ENCODE data around the gene ULK2. TPM values are rescaled to one million over a fixed set of nuclear protein-coding genes. Genes with fewer than 3 reads are reported as not detected.

Gene ULK2
- total RNA-seq, 1 donor from 2014 or later, result 38.6 TPM

DNA sequence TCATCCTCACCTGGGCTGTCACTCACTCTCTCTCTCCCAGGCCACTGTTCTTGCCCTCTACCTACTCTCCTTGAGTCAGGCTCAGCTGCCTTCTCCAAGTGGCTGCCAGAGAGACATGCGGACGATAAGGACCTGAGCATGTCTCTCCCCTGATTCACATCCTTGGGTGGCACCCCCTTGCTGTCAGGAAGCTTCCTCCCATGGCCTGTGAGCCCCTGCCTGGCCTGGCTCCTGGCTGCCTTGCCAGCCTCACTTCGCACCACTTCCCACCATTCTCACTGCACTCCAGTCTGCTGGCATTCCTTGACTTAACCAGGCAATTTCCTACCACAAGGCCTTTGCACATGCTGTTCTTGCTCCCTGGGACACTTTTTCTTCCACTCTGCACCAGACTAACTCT, 116.9 kb downstream of the ULK2 start:
- H3K9ac ChIP-seq (ENCODE audit: low read depth in 1 of 3, low read length in 3 of 3), result no peak overlapping the region
- H3K27ac ChIP-seq (ENCODE audit: low read depth, low read length), result no peak overlapping the region
- no peak overlapping the region for H3K4me3 ChIP-seq (ENCODE audit: low read length in 3 of 3)
- no peaks in the 10 kb centered on the region for H3K36me3 ChIP-seq (ENCODE audit: control insufficient read depth in 3 of 3, insufficient read depth in 3 of 3, low read length in 3 of 3)
- H3K4me1 ChIP-seq (ENCODE audit: control insufficient read depth in 3 of 3, insufficient read depth in 3 of 3, low read length in 3 of 3), result peaks cover 13 to 31% (median 21%) of the 10 kb centered on the region in 3 donors
- H3K9me3 ChIP-seq (ENCODE audit: control insufficient read depth in 3 of 3, low read length in 3 of 3), result no peaks in the 10 kb centered on the region
- no peaks in the 10 kb centered on the region for H3K27me3 ChIP-seq (ENCODE audit: control insufficient read depth in 3 of 3, insufficient read depth in 3 of 3, low read length in 3 of 3)

DNA sequence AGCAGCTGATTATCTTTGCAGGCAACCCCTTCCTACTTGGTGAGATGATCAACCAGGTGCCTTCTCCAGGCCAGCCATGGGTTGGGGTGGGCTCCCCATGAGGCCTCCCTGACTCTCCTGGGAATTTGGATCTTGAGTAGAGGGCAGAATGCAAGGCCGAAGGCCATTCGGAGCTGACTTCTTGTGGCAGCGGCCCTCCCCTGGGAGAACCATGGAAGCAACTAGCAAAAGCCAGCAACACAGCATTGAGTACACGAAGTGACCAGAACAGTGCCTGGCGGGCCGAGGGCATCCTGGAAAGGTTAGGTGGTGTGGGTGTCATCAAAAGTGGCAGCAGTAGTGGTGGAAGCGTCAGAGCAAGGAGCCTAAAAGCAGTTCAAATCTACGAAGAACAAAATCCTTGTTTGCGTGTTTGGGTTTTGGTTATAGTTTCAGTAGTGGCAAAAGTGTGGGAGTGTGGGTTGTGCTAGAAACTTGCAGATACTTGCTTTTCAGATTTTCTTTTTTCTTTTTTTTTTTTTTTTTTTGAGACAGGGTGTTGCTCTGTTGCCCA, 117.6 kb downstream of the ULK2 start:
- H3K27me3 ChIP-seq (ENCODE audit: control insufficient read depth in 3 of 3, insufficient read depth in 3 of 3, low read length in 3 of 3), result no peaks in the 10 kb centered on the region
- no peaks in the 10 kb centered on the region for H3K36me3 ChIP-seq (ENCODE audit: control insufficient read depth in 3 of 3, insufficient read depth in 3 of 3, low read length in 3 of 3)
- no peak overlapping the region for H3K9ac ChIP-seq (ENCODE audit: low read depth in 1 of 3, low read length in 3 of 3)
- H3K4me3 ChIP-seq (ENCODE audit: low read length in 3 of 3), result no peak overlapping the region
- H3K4me1 ChIP-seq (ENCODE audit: control insufficient read depth in 3 of 3, insufficient read depth in 3 of 3, low read length in 3 of 3), result peaks cover 15 to 36% (median 25%) of the 10 kb centered on the region in 3 donors
- H3K27ac ChIP-seq (ENCODE audit: low read depth, low read length), result no peak overlapping the region
- H3K9me3 ChIP-seq (ENCODE audit: control insufficient read depth in 3 of 3, low read length in 3 of 3), result no peaks in the 10 kb centered on the region

DNA sequence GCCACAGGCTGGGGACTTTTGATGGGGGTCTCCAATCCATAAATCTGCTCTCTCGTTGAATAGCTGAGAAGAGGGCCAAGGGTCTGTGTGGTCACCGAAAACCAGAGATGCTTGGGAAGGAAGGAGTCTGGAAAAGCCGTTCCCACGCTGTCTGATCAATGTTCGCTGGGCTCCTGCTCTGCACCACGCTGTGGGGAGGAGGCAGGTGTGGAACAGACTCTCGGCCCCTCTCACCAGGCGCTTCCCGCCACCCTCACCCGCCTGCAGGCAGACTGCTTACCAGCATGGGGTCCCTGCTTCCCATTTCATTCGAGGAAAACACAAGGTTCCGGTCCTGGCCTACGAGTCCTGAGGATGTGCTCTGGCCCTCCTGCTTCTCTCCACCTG, 118.9 kb downstream of the ULK2 start:
- Histone ChIP-seq H3K4me3 (ENCODE audit: low read length in 3 of 3) (no peak overlapping the region), H3K4me1 (ENCODE audit: control insufficient read depth in 3 of 3, insufficient read depth in 3 of 3, low read length in 3 of 3) (peaks cover 17 to 40% (median 29%) of the 10 kb centered on the region in 3 donors), H3K27me3 (ENCODE audit: control insufficient read depth in 3 of 3, insufficient read depth in 3 of 3, low read length in 3 of 3) (no peaks in the 10 kb centered on the region), H3K9ac (ENCODE audit: low read depth in 1 of 3, low read length in 3 of 3) (peak overlapping the region in 1 of 3 donors; percentile 45), H3K27ac (ENCODE audit: low read depth, low read length) (no peak overlapping the region), H3K9me3 (ENCODE audit: control insufficient read depth in 3 of 3, low read length in 3 of 3) (no peaks in the 10 kb centered on the region), H3K36me3 (ENCODE audit: control insufficient read depth in 3 of 3, insufficient read depth in 3 of 3, low read length in 3 of 3) (no peaks in the 10 kb centered on the region)

DNA sequence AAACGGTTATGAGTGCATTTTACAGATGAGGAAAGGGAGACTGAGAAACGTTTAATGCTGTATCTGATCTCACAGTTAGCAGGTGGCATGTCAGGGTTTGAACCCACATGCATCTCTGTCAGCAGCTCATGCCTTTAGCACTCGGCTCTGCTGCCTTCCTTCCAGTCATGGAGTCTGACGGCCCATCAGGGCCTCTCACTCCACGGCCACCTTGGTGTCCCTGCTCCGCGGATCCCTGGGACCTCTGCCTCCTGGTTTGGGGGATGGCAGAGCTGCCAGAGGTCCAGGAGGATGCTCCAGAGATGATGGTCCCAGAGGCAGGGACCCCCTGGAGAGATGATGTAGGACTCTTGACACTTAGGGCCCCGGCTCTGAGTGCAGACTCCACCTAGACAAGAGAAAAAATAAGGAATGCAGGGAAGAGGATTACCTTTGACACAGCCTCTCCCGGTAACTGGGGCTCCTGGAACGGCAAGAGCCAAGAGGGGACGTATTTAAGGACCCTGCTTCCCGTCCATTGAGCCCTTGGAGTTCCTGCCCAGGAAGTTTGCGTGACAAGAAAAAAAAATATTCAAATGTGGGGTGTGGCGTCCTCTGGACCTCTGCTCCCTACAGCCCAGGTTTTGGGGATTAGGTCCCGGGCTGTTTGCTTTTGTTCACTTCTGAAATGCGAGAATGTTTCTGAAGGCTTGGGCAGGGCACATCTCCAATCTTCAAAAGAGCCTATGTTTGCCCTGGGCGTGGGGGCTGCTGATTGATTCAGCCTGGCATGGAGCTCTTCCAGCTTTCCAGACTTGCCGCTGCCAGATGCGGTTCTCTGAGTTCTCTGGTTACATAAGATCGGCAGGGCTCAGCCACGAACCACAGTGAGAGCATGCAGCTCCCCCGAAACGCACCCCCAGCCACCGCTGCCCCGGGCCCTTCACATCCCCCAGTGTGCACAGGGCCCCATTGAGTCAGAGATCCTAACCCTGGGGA, 119.6 kb downstream of the ULK2 start, which contains the start of gene ALDH3A1:
ALDH3A1 (minus strand) TSS at position 470 of the 978 bp plus-strand sequence. CDS start 3,169 bp downstream, outside the sequence.
- Histone ChIP-seq H3K9ac (ENCODE audit: low read depth in 1 of 3, low read length in 3 of 3) (peak within 1 kb of the TSS; percentile 29 to 51 (median 45)), H3K36me3 (ENCODE audit: control insufficient read depth in 3 of 3, insufficient read depth in 3 of 3, low read length in 3 of 3) (no peaks in the 10 kb centered on the region)

DNA sequence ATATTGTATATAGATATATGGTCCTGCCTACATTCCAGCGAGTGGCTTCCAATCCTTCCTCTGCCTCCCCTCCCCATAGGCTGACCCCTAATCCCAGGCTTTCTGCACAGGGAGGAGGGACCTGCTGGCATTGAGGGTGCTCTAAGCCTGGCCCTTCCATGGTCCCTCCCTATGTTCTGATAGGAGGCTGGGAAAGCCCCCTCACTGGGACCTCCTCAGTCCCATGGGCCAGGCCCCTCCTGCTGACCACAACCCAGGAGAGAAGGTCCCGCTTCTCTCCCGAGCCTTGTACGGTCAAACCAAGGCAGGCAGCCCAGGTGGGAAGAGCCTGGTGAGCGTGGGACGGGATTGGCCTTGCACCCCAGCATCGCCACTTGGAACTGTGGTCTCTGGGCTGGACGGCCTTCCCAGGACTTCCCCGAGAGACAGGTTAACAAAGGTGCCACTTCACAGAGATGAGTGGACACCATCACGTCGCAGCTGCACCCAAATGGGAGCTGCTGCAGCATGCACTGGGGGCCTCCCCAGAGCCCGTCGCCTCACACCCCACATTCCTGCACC, 120.5 kb downstream of the ULK2 start:
- Histone ChIP-seq H3K27me3 (ENCODE audit: control insufficient read depth in 3 of 3, insufficient read depth in 3 of 3, low read length in 3 of 3) (no peaks in the 10 kb centered on the region), H3K4me3 (ENCODE audit: low read length in 3 of 3) (no peak overlapping the region), H3K9me3 (ENCODE audit: control insufficient read depth in 3 of 3, low read length in 3 of 3) (no peaks in the 10 kb centered on the region)

More for the DNA sequence above, 119.6 kb downstream of the ULK2 start, which contains the start of gene ALDH3A1:
- Histone ChIP-seq H3K27me3 (ENCODE audit: control insufficient read depth in 3 of 3, insufficient read depth in 3 of 3, low read length in 3 of 3) (no peaks in the 10 kb centered on the region), H3K4me3 (ENCODE audit: low read length in 3 of 3) (no peak within 1 kb of the TSS), H3K4me1 (ENCODE audit: control insufficient read depth in 3 of 3, insufficient read depth in 3 of 3, low read length in 3 of 3) (peaks cover 16 to 35% (median 22%) of the 10 kb centered on the region in 3 donors), H3K9me3 (ENCODE audit: control insufficient read depth in 3 of 3, low read length in 3 of 3) (no peaks in the 10 kb centered on the region), H3K27ac (ENCODE audit: low read depth, low read length) (no peak within 1 kb of the TSS)

DNA sequence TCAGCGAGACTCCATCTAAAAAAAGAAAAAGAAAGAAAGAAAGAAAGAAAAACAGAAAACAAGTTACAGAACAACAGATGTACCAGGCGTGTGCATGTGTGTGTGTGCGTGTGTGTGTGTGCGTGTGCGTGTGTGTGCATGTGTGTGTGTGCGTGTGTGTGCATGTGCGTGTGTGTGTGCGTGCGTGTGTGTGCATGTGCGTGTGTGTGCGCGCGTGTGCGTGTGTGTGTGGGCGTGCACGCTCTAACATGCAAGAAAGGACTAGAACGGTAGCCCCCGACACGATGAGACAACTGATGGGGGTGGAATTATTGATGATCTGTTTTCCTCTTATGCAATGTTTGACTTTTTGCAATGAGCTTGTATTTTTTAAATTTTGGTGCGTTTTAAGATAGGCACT, 121.2 kb downstream of the ULK2 start:
- no peak overlapping the region for H3K9ac ChIP-seq (ENCODE audit: low read depth in 1 of 3, low read length in 3 of 3)
- no peaks in the 10 kb centered on the region for H3K9me3 ChIP-seq (ENCODE audit: control insufficient read depth in 3 of 3, low read length in 3 of 3)
- peaks cover 9 to 25% (median 14%) of the 10 kb centered on the region in 3 donors for H3K4me1 ChIP-seq (ENCODE audit: control insufficient read depth in 3 of 3, insufficient read depth in 3 of 3, low read length in 3 of 3)
- no peak overlapping the region for H3K4me3 ChIP-seq (ENCODE audit: low read length in 3 of 3)
- H3K27me3 ChIP-seq (ENCODE audit: control insufficient read depth in 3 of 3, insufficient read depth in 3 of 3, low read length in 3 of 3), result no peaks in the 10 kb centered on the region
- no peaks in the 10 kb centered on the region for H3K36me3 ChIP-seq (ENCODE audit: control insufficient read depth in 3 of 3, insufficient read depth in 3 of 3, low read length in 3 of 3)
- H3K27ac ChIP-seq (ENCODE audit: low read depth, low read length), result no peak overlapping the region

More for the DNA sequence above, 120.5 kb downstream of the ULK2 start:
- Histone ChIP-seq H3K27ac (ENCODE audit: low read depth, low read length) (no peak overlapping the region), H3K4me1 (ENCODE audit: control insufficient read depth in 3 of 3, insufficient read depth in 3 of 3, low read length in 3 of 3) (peaks cover 9 to 26% (median 14%) of the 10 kb centered on the region in 3 donors), H3K36me3 (ENCODE audit: control insufficient read depth in 3 of 3, insufficient read depth in 3 of 3, low read length in 3 of 3) (no peaks in the 10 kb centered on the region), H3K9ac (ENCODE audit: low read depth in 1 of 3, low read length in 3 of 3) (no peak overlapping the region)

DNA sequence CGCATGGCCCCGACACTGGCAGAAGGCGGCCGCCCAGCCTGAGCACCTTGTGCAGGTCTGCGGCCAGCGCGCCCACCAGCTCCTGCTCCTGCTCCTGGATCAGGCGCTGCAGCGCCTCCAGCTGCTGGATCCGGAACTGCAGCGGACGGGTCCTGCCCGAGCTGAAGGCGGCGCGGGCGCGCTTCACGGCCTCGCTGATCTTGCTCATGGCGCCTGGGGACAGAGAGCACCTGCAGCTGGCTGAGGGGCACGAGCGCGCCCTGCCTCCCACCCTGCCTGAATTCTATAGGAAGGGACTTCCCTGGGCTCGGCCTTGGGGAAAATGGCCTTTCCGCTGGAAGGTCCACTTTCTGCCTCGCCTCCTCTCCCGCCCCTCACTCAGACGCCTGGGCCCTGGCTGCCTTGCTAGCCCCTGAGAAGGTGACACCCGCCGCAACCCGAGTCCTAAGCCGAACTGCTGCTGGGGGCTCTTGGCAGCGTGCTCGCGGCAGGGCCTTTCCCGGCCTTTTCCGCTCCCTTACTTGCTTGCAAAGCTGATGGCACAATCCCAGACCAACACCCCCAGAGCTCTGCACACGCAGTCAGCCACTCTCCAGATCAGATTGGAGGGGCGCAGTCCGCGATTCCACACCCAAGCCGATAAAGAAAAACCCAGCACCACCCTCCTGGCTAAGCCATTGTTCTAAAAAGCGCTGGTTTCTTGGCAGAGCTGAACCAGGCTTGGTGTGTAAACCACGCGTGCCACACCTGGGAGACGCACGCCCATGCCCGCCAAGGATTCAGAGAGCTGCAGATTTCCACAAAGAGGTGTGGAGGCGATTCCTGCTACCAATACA, 122.6 kb downstream of the ULK2 start:
- H3K4me1 ChIP-seq (ENCODE audit: control insufficient read depth in 3 of 3, insufficient read depth in 3 of 3, low read length in 3 of 3), result peaks cover 9 to 25% (median 14%) of the 10 kb centered on the region in 3 donors
- H3K9ac ChIP-seq (ENCODE audit: low read depth in 1 of 3, low read length in 3 of 3), result peak overlapping the region; percentile 32 to 74 (median 65)
- H3K27me3 ChIP-seq (ENCODE audit: control insufficient read depth in 3 of 3, insufficient read depth in 3 of 3, low read length in 3 of 3), result no peaks in the 10 kb centered on the region
- no peak overlapping the region for H3K27ac ChIP-seq (ENCODE audit: low read depth, low read length)
- H3K4me3 ChIP-seq (ENCODE audit: low read length in 3 of 3), result peak overlapping the region; percentile 54 to 67 (median 67)
- no peaks in the 10 kb centered on the region for H3K9me3 ChIP-seq (ENCODE audit: control insufficient read depth in 3 of 3, low read length in 3 of 3)
- no peaks in the 10 kb centered on the region for H3K36me3 ChIP-seq (ENCODE audit: control insufficient read depth in 3 of 3, insufficient read depth in 3 of 3, low read length in 3 of 3)

DNA sequence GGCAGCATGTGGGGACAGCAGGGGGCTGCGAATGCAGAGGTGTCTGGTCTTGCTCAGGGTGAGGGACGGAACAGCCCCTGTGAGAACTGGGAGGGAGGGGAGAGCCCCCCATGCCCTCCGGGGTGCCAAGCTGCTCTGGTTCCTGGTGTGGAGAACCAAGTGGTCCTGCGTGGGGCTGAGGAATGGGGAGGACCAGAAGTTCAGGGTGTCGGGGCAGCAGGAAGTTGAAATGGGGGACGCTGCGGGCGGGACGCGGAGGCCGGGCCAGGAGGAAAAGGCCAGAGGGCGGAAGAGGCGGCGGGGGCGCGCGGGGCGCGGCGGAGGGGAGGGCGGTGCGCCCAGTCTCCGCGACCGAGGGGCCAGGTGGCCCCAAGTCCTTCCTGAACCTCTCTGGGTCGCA, 123.2 kb downstream of the ULK2 start:
- no peak overlapping the region for H3K27ac ChIP-seq (ENCODE audit: low read depth, low read length)
- H3K36me3 ChIP-seq (ENCODE audit: control insufficient read depth in 3 of 3, insufficient read depth in 3 of 3, low read length in 3 of 3), result no peaks in the 10 kb centered on the region
- no peaks in the 10 kb centered on the region for H3K9me3 ChIP-seq (ENCODE audit: control insufficient read depth in 3 of 3, low read length in 3 of 3)
- H3K9ac ChIP-seq (ENCODE audit: low read depth in 1 of 3, low read length in 3 of 3), result peak overlapping the region; percentile 51 to 74 (median 54)
- H3K4me3 ChIP-seq (ENCODE audit: low read length in 3 of 3), result peak overlapping the region; percentile 59 to 67 (median 65)
- no peaks in the 10 kb centered on the region for H3K27me3 ChIP-seq (ENCODE audit: control insufficient read depth in 3 of 3, insufficient read depth in 3 of 3, low read length in 3 of 3)
- H3K4me1 ChIP-seq (ENCODE audit: control insufficient read depth in 3 of 3, insufficient read depth in 3 of 3, low read length in 3 of 3), result peaks cover 9 to 25% (median 14%) of the 10 kb centered on the region in 3 donors
